CD14-positive monocyte (primary cell): ENCODE measurements around the gene PPP1R1A. TPM values are rescaled to one million over a fixed set of nuclear protein-coding genes. Genes with fewer than 3 reads are reported as not detected.

ENCODE experiments used
- DNase-seq, 3 donors: peaks; one replicate each; pipeline ENCODE4 v3.0.0-alpha.2; 2011 to 2022
- H2AFZ ChIP-seq: 2 replicates; pipeline ENCODE4 v1.6.0; 2012; ENCODE audit warnings: mild to moderate bottlenecking, low read depth, low read length, inconsistent platforms; ENCODE audit not compliant: insufficient read depth, poor library complexity, severe bottlenecking
- H3K27ac ChIP-seq, 2 donors: 1 replicate in 1 of 2; 2 replicates in 1 of 2; pipeline ENCODE4 v1.5.1; 2012 to 2013; ENCODE audit warnings: low read length in 2 of 2, control low read depth in 1 of 2, inconsistent platforms in 1 of 2, low read depth in 1 of 2, mild to moderate bottlenecking in 1 of 2
- H3K27me3 ChIP-seq, 2 donors: one replicate each; pipeline versions ENCODE4 v1.6.0 to v1.6.1; 2011 to 2013; ENCODE audit warnings: low read length in 2 of 2; ENCODE audit not compliant: control insufficient read depth in 2 of 2, insufficient read depth in 2 of 2
- H3K36me3 ChIP-seq, 2 donors: replicated peaks in 1 of 2; 1 replicate in 1 of 2; 2 replicates in 1 of 2; pipeline versions ENCODE4 v1.5.1 to v1.6.1; 2012 to 2013; ENCODE audit warnings: low read length in 2 of 2, control low read depth in 1 of 2, inconsistent platforms in 1 of 2, mild to moderate bottlenecking in 1 of 2; ENCODE audit not compliant: insufficient read depth in 2 of 2, control insufficient read depth in 1 of 2
- H3K4me1 ChIP-seq, 2 donors: 1 replicate in 1 of 2; 2 replicates in 1 of 2; pipeline versions ENCODE4 v1.5.1 to v1.6.1; 2012 to 2013; ENCODE audit warnings: low read length in 2 of 2, control low read depth in 1 of 2, inconsistent platforms in 1 of 2, mild to moderate bottlenecking in 1 of 2, moderate library complexity in 1 of 2; ENCODE audit not compliant: insufficient read depth in 2 of 2, control insufficient read depth in 1 of 2
- H3K4me2 ChIP-seq: replicated peaks from 2 replicates; pipeline ENCODE3; 2012; ENCODE audit warnings: low read length, moderate library complexity, mild to moderate bottlenecking; ENCODE audit not compliant: poor library complexity, severe bottlenecking; ENCODE audit errors: extremely low read depth
- H3K4me3 ChIP-seq, 3 experiments: fragments of 200-600 bp in 1 of 3; sonication (generic) in 1 of 3; replicated peaks in 1 of 3; 1 replicate in 2 of 3; 2 replicates in 1 of 3; pipeline ENCODE4 v1.5.1; 2011 to 2013; ENCODE audit warnings: low read length in 3 of 3, mild to moderate bottlenecking in 3 of 3, control low read depth in 2 of 3, low read depth in 2 of 3, inconsistent platforms in 1 of 3, moderate library complexity in 1 of 3
- H3K79me2 ChIP-seq: 2 replicates; pipeline ENCODE4 v1.6.0; 2012; ENCODE audit warnings: mild to moderate bottlenecking, control low read depth, inconsistent platforms, low read length, moderate library complexity; ENCODE audit not compliant: insufficient read depth
- H3K9ac ChIP-seq: 2 replicates; pipeline ENCODE4 v1.6.0; 2017; ENCODE audit warnings: low read length, mild to moderate bottlenecking; ENCODE audit not compliant: insufficient read depth, poor library complexity, severe bottlenecking
- H3K9me3 ChIP-seq, 2 donors: replicated peaks in 1 of 2; 1 replicate in 1 of 2; 2 replicates in 1 of 2; pipeline versions ENCODE4 v1.5.1 to v1.6.1; 2012 to 2013; ENCODE audit warnings: low read length in 2 of 2, control low read depth in 1 of 2; ENCODE audit not compliant: control insufficient read depth in 1 of 2, insufficient read depth in 1 of 2
- H4K20me1 ChIP-seq: 2 replicates; pipeline ENCODE4 v1.6.0; 2012; ENCODE audit warnings: mild to moderate bottlenecking, low read length, control low read depth, moderate library complexity; ENCODE audit not compliant: insufficient read depth
- H3K27ac Mint-ChIP-seq, 7 donors: one replicate each; pipeline ENCODE4 v1.8.0; 2020; ENCODE audit warnings: mild to moderate bottlenecking in 7 of 7, mixed read lengths in 7 of 7, moderate library complexity in 6 of 7, inconsistent platforms in 2 of 7
- H3K27me3 Mint-ChIP-seq, 3 donors: one replicate each; pipeline ENCODE4 v1.8.0; 2021 to 2022; ENCODE audit warnings: low read depth in 3 of 3, mild to moderate bottlenecking in 3 of 3, mixed read lengths in 3 of 3, moderate library complexity in 3 of 3, inconsistent platforms in 1 of 3
- H3K36me3 Mint-ChIP-seq, 2 donors: one replicate each; pipeline ENCODE4 v1.8.0; 2020; ENCODE audit warnings: mixed read lengths in 2 of 2, inconsistent platforms in 1 of 2, mild to moderate bottlenecking in 1 of 2
- H3K4me1 Mint-ChIP-seq: one replicate; pipeline ENCODE4 v1.8.0; 2020; ENCODE audit warnings: mild to moderate bottlenecking, mixed read lengths
- H3K4me3 Mint-ChIP-seq, 2 donors: one replicate each; pipeline ENCODE4 v1.8.0; 2020; ENCODE audit warnings: mild to moderate bottlenecking in 2 of 2, mixed read lengths in 2 of 2, moderate library complexity in 1 of 2
- H3K9me3 Mint-ChIP-seq, 7 donors: one replicate each; pipeline ENCODE4 v1.8.0; 2020 to 2022; ENCODE audit warnings: mixed read lengths in 7 of 7, mild to moderate bottlenecking in 6 of 7, moderate library complexity in 6 of 7, inconsistent platforms in 2 of 7
- CTCF ChIP-seq: fragments of 200-600 bp; IDR thresholded peaks from one replicate; pipeline ENCODE4 v1.8.0; 2022; ENCODE audit warnings: antibody characterized with exemption, mild to moderate bottlenecking
- WGBS: methylation state at CpG from one replicate; pipeline ENCODE4 v1.1.5; 2013; ENCODE audit warnings: missing lambda C conversion rate; ENCODE audit not compliant: insufficient coverage; 5-methylcytosine and 5-hydroxymethylcytosine counted together
- intact Hi-C, 2 donors: fragments of 100-400 bp; cut with micrococcal nuclease; formaldehyde crosslinking; loops; one replicate each; pipeline versions ENCODE4 v1.15.0 to v1.15.1; 2023
- polyA plus RNA-seq, 3 donors: library from polyadenylated mRNA; depleted of rRNA in 1 of 3; unstranded in 2 of 3; stranded (reverse) in 1 of 3; fragments of 300-500 nt in 2 of 3; fragments of >200 nt in 1 of 3; fragmentation: Illumina TruSeq in 2 of 3; gene quantifications; 1 replicate in 2 of 3; 2 replicates in 1 of 3; pipeline ENCODE4 v1.2.3, GENCODE V29; 2012 to 2021

The PPP1R1A gene
- polyA plus RNA-seq, 3 donors: not detected

GRCh38 chr12:54555670-54556257 lies 32.7 kb downstream of the PPP1R1A start:
- no peak overlapping the region for H3K27ac Mint-ChIP-seq
- no peak overlapping the region for H3K4me3 Mint-ChIP-seq
- H3K4me3 ChIP-seq: no peak overlapping the region
- no peaks in the 10 kb centered on the region for H3K79me2 ChIP-seq
- peaks cover 15% of the 10 kb centered on the region for H3K4me1 Mint-ChIP-seq
- no peaks in the 10 kb centered on the region for H3K9me3 ChIP-seq
- TF ChIP-seq CTCF: no peak
- peaks cover 2 to 11% (median 7%) of the 10 kb centered on the region in 3 donors for H3K27me3 Mint-ChIP-seq
- intact Hi-C loops: no loop called here
- H3K27ac ChIP-seq: no peak overlapping the region
- H2AFZ ChIP-seq: no peak overlapping the region
- peaks cover 16% of the 10 kb centered on the region in 2 donors for H3K4me1 ChIP-seq
- H3K36me3 ChIP-seq: peaks cover 0 to 5% of the 10 kb centered on the region in 2 donors
- 67% methylated on average over 1 of the region's 6 CpGs for WGBS
- H4K20me1 ChIP-seq: no peaks in the 10 kb centered on the region
- peaks cover 11 to 19% of the 10 kb centered on the region in 2 donors for H3K36me3 Mint-ChIP-seq
- DNase-seq: no peak
- H3K9ac ChIP-seq: no peak overlapping the region
- H3K4me2 ChIP-seq: no peak overlapping the region
- H3K9me3 Mint-ChIP-seq: peaks cover 0 to under 1% (median 0%) of the 10 kb centered on the region in 7 donors
- H3K27me3 ChIP-seq: peaks cover 0 to 6% of the 10 kb centered on the region in 2 donors

DNA sequence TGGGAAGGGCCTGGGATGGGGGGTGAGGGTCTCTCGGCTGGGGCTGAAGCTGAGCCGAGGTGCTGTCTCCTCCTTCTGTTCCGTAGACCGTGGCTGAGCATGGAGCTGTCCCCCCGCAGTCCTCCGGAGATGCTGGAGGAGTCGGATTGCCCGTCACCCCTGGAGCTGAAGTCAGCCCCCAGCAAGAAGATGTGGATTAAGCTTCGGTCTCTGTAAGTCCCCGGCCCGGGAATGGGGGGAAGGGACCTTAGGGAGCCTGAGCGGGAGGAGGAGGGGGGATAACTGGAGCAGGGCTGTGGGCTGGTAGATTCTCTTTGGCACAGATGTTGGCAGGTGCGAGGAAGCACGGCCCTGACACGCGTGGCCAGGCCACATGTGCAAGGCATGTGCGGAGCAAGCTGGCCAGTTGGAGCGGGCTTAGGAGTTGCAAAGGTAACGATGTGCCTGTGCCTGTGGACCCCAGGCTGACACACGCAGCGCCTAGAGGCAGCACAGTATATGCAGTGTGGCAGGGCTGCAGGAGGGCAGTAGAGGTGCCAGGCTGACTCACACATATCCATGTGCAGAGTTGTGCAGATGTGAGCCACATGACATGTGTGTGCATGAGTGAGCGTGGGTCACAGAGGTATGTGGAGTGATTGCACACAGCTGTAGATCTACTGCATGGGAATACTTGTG lies 38.5 kb downstream of the PPP1R1A start:
- Histone ChIP-seq H3K4me1 (peaks cover 12 to 13% of the 10 kb centered on the region in 2 donors), H3K9ac (peak overlapping the region; percentile 28), H3K27me3 (peaks cover 12 to 32% of the 10 kb centered on the region in 2 donors), H3K4me3 (peak overlapping the region in 1 of 3 experiments; percentile 52), H3K79me2 (no peaks in the 10 kb centered on the region), H3K27ac (no peak overlapping the region), H4K20me1 (peaks cover 53% of the 10 kb centered on the region), H3K9me3 (peaks cover 0 to 5% of the 10 kb centered on the region in 2 donors), H2AFZ (no peak overlapping the region), H3K36me3 (peaks cover 10% of the 10 kb centered on the region in 2 donors), H3K4me2 (peak overlapping the region; percentile 53)
- Mint-ChIP-seq H3K27ac (peak overlapping the region in 1 of 7 donors; percentile 11), H3K9me3 (peaks cover 0 to 8% (median 2%) of the 10 kb centered on the region in 7 donors), H3K4me3 (peak overlapping the region; percentile 70 to 88), H3K27me3 (peaks cover 38 to 55% (median 43%) of the 10 kb centered on the region in 3 donors), H3K36me3 (peaks cover 41 to 44% of the 10 kb centered on the region in 2 donors), H3K4me1 (peaks cover 23% of the 10 kb centered on the region)
- peak in 1 of 3 donors; percentile 18 for DNase-seq
- intact Hi-C loops: no loop called here
- WGBS: 3% methylated on average over 22 of the region's 22 CpGs
- no peak for TF ChIP-seq CTCF
